ENCODE results near the gene DVL2. TPM values are rescaled to one million over a fixed set of nuclear protein-coding genes. Genes with fewer than 3 reads are reported as not detected.
A peak's percentile ranks its signal among the peaks of the same experiment; 100 is the strongest.

DVL2 gene
- total and polyA plus RNA-seq, 2 of the 13 experiments (the other 11 are each of a cell fraction or from before 2014, with no cell fraction given), result 5.7 to 38.2 TPM

GRCh38 chr17:7219812-7220592, 14.3 kb downstream of the DVL2 start, which contains the start of the genes ACADVL and DLG4 (continued):
- TF ChIP-seq, protein P1, sequence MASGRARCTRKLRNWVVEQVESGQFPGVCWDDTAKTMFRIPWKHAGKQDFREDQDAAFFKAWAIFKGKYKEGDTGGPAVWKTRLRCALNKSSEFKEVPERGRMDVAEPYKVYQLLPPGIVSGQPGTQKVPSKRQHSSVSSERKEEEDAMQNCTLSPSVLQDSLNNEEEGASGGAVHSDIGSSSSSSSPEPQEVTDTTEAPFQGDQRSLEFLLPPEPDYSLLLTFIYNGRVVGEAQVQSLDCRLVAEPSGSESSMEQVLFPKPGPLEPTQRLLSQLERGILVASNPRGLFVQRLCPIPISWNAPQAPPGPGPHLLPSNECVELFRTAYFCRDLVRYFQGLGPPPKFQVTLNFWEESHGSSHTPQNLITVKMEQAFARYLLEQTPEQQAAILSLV (CRISPR knock-in tag; IDR thresholded peaks at IDR 0.05; ENCODE audit: borderline replicate concordance), result peak; percentile 87; the same call in 1 of the 2 replicates
- TF ChIP-seq STAG1 (CRISPR knock-in tag; IDR thresholded peaks at IDR 0.05), result 0 out of 2 replicates have a peak, but pooled peaks have one; percentile 1
- TF ChIP-seq CBX1 (IDR thresholded peaks at IDR 0.05; ENCODE audit: low read depth), result no peak
- TF ChIP-seq ZNF562 (CRISPR knock-in tag; IDR thresholded peaks at IDR 0.05; ENCODE audit: borderline replicate concordance), result no peak
- TF ChIP-seq ZMYM4 (CRISPR knock-in tag; IDR thresholded peaks at IDR 0.05), result no peak
- TF ChIP-seq ZNF644 (CRISPR knock-in tag; IDR thresholded peaks at IDR 0.05; ENCODE audit: low read depth), result no peak
- peak; percentile 92; the same call in 1 of the 2 replicates for TF ChIP-seq ZNF337 (CRISPR knock-in tag; IDR thresholded peaks at IDR 0.05; ENCODE audit: borderline replicate concordance, low read depth)
- TF ChIP-seq HOXA3 (CRISPR knock-in tag; IDR thresholded peaks at IDR 0.05), result peak; percentile 16; the same call in 1 of the 2 replicates
- TF ChIP-seq ZNF83 (CRISPR knock-in tag; IDR thresholded peaks at IDR 0.05; ENCODE audit: borderline replicate concordance), result peak; percentile 24; the same call in 1 of the 2 replicates
- peak; percentile 66; the same call in 1 of the 2 replicates for TF ChIP-seq ZIK1 (CRISPR knock-in tag; IDR thresholded peaks at IDR 0.05; ENCODE audit: borderline replicate concordance, low read depth)
- TF ChIP-seq DMTF1 (CRISPR knock-in tag; IDR thresholded peaks at IDR 0.05), result no peak
- TF ChIP-seq ZSCAN22 (CRISPR knock-in tag; IDR thresholded peaks at IDR 0.05), result no peak
- TF ChIP-seq RAD21 (CRISPR knock-in tag; IDR thresholded peaks at IDR 0.05), result peak; percentile 46; the same call in 1 of the 2 replicates
- no peak for TF ChIP-seq PBX2 (CRISPR knock-in tag; IDR thresholded peaks at IDR 0.05)
- no peak for TF ChIP-seq CBX5 (CRISPR knock-in tag; IDR thresholded peaks at IDR 0.05; ENCODE audit: borderline replicate concordance)
- TF ChIP-seq, protein P2, sequence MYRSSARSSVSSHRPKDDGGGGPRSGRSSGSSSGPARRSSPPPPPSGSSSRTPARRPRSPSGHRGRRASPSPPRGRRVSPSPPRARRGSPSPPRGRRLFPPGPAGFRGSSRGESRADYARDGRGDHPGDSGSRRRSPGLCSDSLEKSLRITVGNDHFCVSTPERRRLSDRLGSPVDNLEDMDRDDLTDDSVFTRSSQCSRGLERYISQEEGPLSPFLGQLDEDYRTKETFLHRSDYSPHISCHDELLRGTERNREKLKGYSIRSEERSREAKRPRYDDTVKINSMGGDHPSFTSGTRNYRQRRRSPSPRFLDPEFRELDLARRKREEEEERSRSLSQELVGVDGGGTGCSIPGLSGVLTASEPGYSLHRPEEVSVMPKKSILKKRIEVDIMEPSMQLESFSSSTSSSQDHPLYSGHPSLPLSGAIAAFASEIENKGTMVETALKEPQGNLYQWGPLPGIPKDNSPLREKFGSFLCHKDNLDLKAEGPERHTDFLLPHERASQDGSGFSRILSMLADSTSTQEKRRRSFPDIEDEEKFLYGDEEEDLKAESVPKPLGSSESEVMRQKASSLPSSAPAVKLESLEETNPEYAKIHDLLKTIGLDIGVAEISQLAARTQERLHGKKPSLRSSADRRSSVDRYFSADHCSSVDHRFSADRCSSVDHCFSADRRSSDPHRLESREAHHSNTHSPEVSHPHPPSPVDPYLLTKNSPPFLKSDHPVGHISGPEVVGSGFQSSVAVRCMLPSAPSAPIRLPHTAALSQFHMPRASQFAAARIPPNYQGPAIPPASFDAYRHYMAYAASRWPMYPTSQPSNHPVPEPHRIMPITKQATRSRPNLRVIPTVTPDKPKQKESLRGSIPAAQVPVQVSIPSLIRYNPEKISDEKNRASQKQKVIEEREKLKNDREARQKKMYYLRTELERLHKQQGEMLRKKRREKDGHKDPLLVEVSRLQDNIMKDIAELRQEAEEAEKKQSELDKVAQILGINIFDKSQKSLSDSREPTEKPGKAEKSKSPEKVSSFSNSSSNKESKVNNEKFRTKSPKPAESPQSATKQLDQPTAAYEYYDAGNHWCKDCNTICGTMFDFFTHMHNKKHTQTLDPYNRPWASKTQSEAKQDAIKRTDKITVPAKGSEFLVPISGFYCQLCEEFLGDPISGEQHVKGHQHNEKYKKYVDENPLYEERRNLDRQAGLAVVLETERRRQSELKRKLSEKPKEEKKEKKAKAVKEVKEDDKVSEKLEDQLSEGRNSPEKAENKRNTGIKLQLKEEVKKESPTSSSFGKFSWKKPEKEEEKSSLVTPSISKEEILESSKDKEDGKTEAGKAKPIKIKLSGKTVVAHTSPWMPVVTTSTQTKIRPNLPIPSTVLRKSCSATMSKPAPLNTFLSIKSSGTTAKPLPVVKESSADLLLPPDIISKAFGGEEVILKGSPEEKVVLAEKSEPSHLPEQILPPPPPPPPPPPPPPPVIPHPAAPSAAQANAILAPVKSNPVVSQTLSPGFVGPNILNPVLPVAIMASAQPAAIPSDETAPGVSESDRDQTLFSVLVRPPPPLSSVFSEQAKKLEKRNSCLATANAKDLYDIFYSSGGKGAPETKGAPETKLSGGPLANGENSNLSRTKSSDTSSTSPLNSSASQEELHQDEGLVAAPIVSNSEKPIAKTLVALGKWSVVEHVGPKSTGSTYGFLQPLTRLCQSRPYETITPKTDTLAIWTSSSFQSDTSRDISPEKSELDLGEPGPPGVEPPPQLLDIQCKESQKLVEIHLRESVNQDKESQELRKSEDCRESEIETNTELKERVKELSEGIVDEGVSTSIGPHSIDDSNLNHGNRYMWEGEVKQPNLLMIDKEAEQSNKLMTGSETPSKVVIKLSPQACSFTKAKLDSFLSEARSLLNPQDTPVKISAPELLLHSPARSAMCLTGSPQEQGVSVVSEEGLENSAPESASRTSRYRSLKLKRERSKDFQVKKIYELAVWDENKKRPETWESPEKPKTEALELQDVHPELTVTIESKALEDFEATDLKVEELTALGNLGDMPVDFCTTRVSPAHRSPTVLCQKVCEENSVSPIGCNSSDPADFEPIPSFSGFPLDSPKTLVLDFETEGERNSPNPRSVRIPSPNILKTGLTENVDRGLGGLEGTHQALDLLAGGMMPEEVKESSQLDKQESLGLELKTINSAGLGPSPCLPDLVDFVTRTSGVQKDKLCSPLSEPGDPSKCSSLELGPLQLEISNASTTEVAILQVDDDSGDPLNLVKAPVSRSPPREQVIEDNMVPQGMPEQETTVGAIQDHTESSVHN (CRISPR knock-in tag; IDR thresholded peaks at IDR 0.05), result no peak

Measured in HepG2 (cell line).